Endodermal cell (in vitro differentiated cells): ENCODE measurements around the gene ASMT. TPM values are rescaled to one million over a fixed set of nuclear protein-coding genes. Genes with fewer than 3 reads are reported as not detected.
"Not testable (repeated sequence)": the region's sequence is repeated elsewhere in the genome, so short reads cannot be mapped to it uniquely, and the experiment has no call there.

ENCODE experiments used
- DNase-seq: peaks from one replicate; pipeline ENCODE4 v3.0.0-alpha.2; 2017
- H3K27ac ChIP-seq: 2 replicates; pipeline ENCODE4 v1.5.1; 2013; ENCODE audit warnings: mild to moderate bottlenecking, low read depth, low read length, moderate library complexity
- H3K27me3 ChIP-seq: 2 replicates; pipeline ENCODE4 v1.6.1; 2013; ENCODE audit warnings: mild to moderate bottlenecking, low read length, moderate library complexity; ENCODE audit not compliant: insufficient read depth, control insufficient read depth, poor library complexity, severe bottlenecking
- H3K36me3 ChIP-seq: 2 replicates; pipeline ENCODE4 v1.7.0; 2013; ENCODE audit warnings: mild to moderate bottlenecking, low read length, moderate library complexity; ENCODE audit not compliant: control insufficient read depth, insufficient read depth
- H3K4me1 ChIP-seq: one replicate; pipeline ENCODE4 v1.7.0; 2013; ENCODE audit warnings: low read length; ENCODE audit not compliant: control insufficient read depth, insufficient read depth
- H3K4me3 ChIP-seq: 2 replicates; pipeline ENCODE4 v1.5.1; 2013; ENCODE audit warnings: mild to moderate bottlenecking, low read length, moderate library complexity
- H3K9ac ChIP-seq: 2 replicates; pipeline ENCODE4 v1.6.1; 2013; ENCODE audit warnings: mild to moderate bottlenecking, low read length, moderate library complexity; ENCODE audit not compliant: poor library complexity, severe bottlenecking; ENCODE audit errors: extremely low read depth
- H3K9me3 ChIP-seq: 2 replicates; pipeline ENCODE4 v1.6.1; 2013; ENCODE audit warnings: mild to moderate bottlenecking, low read length, moderate library complexity; ENCODE audit not compliant: control insufficient read depth
- H3K27ac Mint-ChIP-seq: 2 replicates; pipeline ENCODE4 v1.8.0; 2020; ENCODE audit warnings: mixed read lengths
- H3K27me3 Mint-ChIP-seq: 2 replicates; pipeline ENCODE4 v1.8.0; 2021; ENCODE audit warnings: mild to moderate bottlenecking, mixed read lengths; ENCODE audit not compliant: insufficient read depth
- H3K36me3 Mint-ChIP-seq: 2 replicates; pipeline ENCODE4 v1.8.0; 2020; ENCODE audit warnings: low read depth, mixed read lengths
- H3K4me1 Mint-ChIP-seq: 2 replicates; pipeline ENCODE4 v1.8.0; 2020; ENCODE audit warnings: mixed read lengths
- H3K4me3 Mint-ChIP-seq: 2 replicates; pipeline ENCODE4 v1.8.0; 2020; ENCODE audit warnings: mild to moderate bottlenecking, moderate library complexity, mixed read lengths
- H3K9me3 Mint-ChIP-seq: 2 replicates; pipeline ENCODE4 v1.8.0; 2020; ENCODE audit warnings: mild to moderate bottlenecking, mixed read lengths
- WGBS, 2 experiments: methylation state at CpG; one replicate each; pipeline versions ENCODE4 v1.1.5 to v1.1.7; 2013; ENCODE audit warnings: missing lambda C conversion rate in 2 of 2, mixed read lengths in 1 of 2; ENCODE audit not compliant: insufficient coverage in 1 of 2, insufficient read length in 1 of 2; 5-methylcytosine and 5-hydroxymethylcytosine counted together
- total RNA-seq, 2 donors: library from RNA; stranded (reverse); fragmentation: NEBNext Ultra II Directional in 1 of 2; extraction: Animal tissue kit (Norgen Biotek cat#: 25700) in 1 of 2; gene quantifications; 2 replicates in 1 of 2; 3 replicates in 1 of 2; pipeline ENCODE4 v1.2.1, GENCODE V29; 2021
- TF ChIP-seq, protein P1 (sequence below): fragments of 200-600 bp; sonication (generic); conservative IDR thresholded peaks from 2 replicates; pipeline ENCODE4 v1.5.0; 2021; ENCODE audit warnings: antibody characterized with exemption, mild to moderate bottlenecking

ASMT gene
- total RNA-seq, 2 donors from 2014 or later = not detected

DNA sequence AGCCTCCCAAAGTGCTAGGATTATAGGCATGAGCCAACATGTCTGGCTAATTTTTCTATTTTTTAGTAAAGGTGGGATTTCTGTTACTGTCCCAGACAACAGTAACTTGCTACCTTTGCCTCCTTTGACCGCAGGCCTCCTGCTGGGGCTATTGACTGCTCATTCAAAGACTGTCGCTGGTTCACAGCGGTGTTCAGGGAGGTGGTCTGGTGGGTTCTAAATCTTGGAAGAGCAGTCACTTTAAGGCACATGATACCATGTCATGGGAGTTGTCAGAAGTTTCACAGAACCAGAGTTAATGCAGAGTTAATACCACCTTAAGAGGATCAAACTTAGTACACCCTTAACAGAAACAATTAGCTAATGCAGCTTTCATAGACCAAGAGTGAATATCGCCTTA lies 3.8 kb downstream of the ASMT start:
- Mint-ChIP-seq H3K36me3 (no peaks in the 10 kb centered on the region), H3K27ac (peak overlapping the region; percentile 62), H3K4me3 (no peak overlapping the region), H3K9me3 (no peaks in the 10 kb centered on the region), H3K4me1 (peaks cover 9% of the 10 kb centered on the region), H3K27me3 (peaks cover 16% of the 10 kb centered on the region)
- no peaks in the 10 kb centered on the region for H3K4me1 ChIP-seq
- TF ChIP-seq, protein P1, sequence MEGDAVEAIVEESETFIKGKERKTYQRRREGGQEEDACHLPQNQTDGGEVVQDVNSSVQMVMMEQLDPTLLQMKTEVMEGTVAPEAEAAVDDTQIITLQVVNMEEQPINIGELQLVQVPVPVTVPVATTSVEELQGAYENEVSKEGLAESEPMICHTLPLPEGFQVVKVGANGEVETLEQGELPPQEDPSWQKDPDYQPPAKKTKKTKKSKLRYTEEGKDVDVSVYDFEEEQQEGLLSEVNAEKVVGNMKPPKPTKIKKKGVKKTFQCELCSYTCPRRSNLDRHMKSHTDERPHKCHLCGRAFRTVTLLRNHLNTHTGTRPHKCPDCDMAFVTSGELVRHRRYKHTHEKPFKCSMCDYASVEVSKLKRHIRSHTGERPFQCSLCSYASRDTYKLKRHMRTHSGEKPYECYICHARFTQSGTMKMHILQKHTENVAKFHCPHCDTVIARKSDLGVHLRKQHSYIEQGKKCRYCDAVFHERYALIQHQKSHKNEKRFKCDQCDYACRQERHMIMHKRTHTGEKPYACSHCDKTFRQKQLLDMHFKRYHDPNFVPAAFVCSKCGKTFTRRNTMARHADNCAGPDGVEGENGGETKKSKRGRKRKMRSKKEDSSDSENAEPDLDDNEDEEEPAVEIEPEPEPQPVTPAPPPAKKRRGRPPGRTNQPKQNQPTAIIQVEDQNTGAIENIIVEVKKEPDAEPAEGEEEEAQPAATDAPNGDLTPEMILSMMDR = no peak
- H3K27ac ChIP-seq = no peak overlapping the region
- H3K27me3 ChIP-seq = no peaks in the 10 kb centered on the region
- no peaks in the 10 kb centered on the region for H3K9me3 ChIP-seq
- H3K9ac ChIP-seq = no peak overlapping the region
- no peak overlapping the region for H3K4me3 ChIP-seq
- peak; percentile 96 for DNase-seq
- no peaks in the 10 kb centered on the region for H3K36me3 ChIP-seq
- WGBS, 2 experiments = 40 to 45% methylated on average over 4 of the region's 4 CpGs

DNA sequence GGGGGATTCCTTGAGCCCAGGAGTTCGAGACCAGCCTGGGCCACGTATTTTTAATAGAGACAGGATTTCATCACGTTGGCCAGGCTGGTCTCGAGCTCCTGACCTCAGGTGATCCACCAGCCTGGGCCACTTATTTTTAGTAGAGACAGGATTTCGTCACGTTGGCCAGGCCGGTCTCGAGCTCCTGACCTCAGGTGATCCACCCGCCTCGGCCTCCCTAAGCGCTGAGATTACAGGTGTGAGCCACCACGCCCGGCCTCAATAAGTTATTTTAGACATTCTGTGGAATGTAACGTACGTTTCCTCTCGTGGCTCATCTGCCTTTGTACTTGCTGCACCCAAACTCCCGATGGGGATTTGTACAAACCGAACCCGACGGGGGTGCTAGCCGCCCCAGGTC lies 8.8 kb downstream of the ASMT start:
- Mint-ChIP-seq H3K9me3 (peaks cover 4% of the 10 kb centered on the region), H3K36me3 (no peaks in the 10 kb centered on the region), H3K4me1 (peaks cover 4% of the 10 kb centered on the region), H3K27me3 (peaks cover 13% of the 10 kb centered on the region), H3K4me3 (no peak overlapping the region), H3K27ac (no peak overlapping the region)
- WGBS, 2 experiments = 95% methylated on average over 21 of the region's 21 CpGs
- DNase-seq = no peak
- H3K4me1 ChIP-seq = no peaks in the 10 kb centered on the region
- TF ChIP-seq, protein P1 = no peak
- no peaks in the 10 kb centered on the region for H3K9me3 ChIP-seq
- H3K27ac ChIP-seq = no peak overlapping the region
- H3K27me3 ChIP-seq = no peaks in the 10 kb centered on the region
- no peak overlapping the region for H3K4me3 ChIP-seq
- no peaks in the 10 kb centered on the region for H3K36me3 ChIP-seq
- H3K9ac ChIP-seq = no peak overlapping the region

- H3K27me3 ChIP-seq, H3K4me3 Mint-ChIP-seq, H3K27ac Mint-ChIP-seq, H3K4me1 ChIP-seq, H3K9me3 ChIP-seq, DNase-seq, H3K9me3 Mint-ChIP-seq, H3K9ac ChIP-seq, H3K4me3 ChIP-seq, H3K27ac ChIP-seq, H3K36me3 ChIP-seq, H3K36me3 Mint-ChIP-seq, H3K4me1 Mint-ChIP-seq: not testable (repeated sequence)
- WGBS, 2 experiments = 92 to 93% methylated on average over 8 to 14 of the region's 14 CpGs
- peaks cover 18% of the 10 kb centered on the region for H3K27me3 Mint-ChIP-seq
Measured at GRCh38 chrX:1624158-1624860, 9.4 kb downstream of the ASMT start.

- DNase-seq, H3K4me1 Mint-ChIP-seq, H3K4me3 Mint-ChIP-seq, H3K4me1 ChIP-seq, H3K36me3 ChIP-seq, H3K36me3 Mint-ChIP-seq, H3K9ac ChIP-seq, H3K9me3 ChIP-seq, H3K9me3 Mint-ChIP-seq, H3K27ac ChIP-seq, H3K4me3 ChIP-seq, H3K27me3 ChIP-seq, H3K27ac Mint-ChIP-seq: not testable (repeated sequence)
- WGBS, 2 experiments = 97 to 100% methylated on average over 5 to 6 of the region's 7 CpGs
- H3K27me3 Mint-ChIP-seq = peaks cover 22% of the 10 kb centered on the region
Measured at GRCh38 chrX:1624861-1625215, 10.0 kb downstream of the ASMT start.
